Smooth muscle cell (in vitro differentiated cells): ENCODE results near the gene ACP6. TPM values are rescaled to one million over a fixed set of nuclear protein-coding genes. Genes with fewer than 3 reads are reported as not detected.

Experiments used
- DNase-seq: peaks from one replicate; lab custom pipeline; 2025; ENCODE audit not compliant: unreplicated experiment; lab: John Stamatoyannopoulos, UW
- H2AFZ ChIP-seq: fragments of 200-600 bp; sonication (generic); 2 replicates; pipeline ENCODE4 v1.6.0; 2016; ENCODE audit warnings: antibody characterized with exemption, low read depth, mild to moderate bottlenecking
- H3F3A ChIP-seq: fragments of 200-600 bp; sonication (generic); 2 replicates; pipeline ENCODE4 v1.6.0; 2017; ENCODE audit warnings: antibody characterized with exemption, low read depth
- H3K27ac ChIP-seq: fragments of 200-600 bp; sonication (generic); 2 replicates; pipeline ENCODE4 v1.5.1; 2016; ENCODE audit warnings: low read depth, mild to moderate bottlenecking
- H3K27me3 ChIP-seq: fragments of 200-600 bp; sonication (generic); 2 replicates; pipeline ENCODE4 v1.6.1; 2016; ENCODE audit warnings: low read depth, mild to moderate bottlenecking
- H3K36me3 ChIP-seq: fragments of 200-600 bp; sonication (generic); 2 replicates; pipeline ENCODE4 v1.5.1; 2016; ENCODE audit warnings: low read depth
- H3K4me1 ChIP-seq: fragments of 200-600 bp; sonication (generic); 2 replicates; pipeline ENCODE4 v1.5.1; 2016; ENCODE audit warnings: low read depth
- H3K4me2 ChIP-seq: fragments of 200-600 bp; sonication (generic); 2 replicates; pipeline ENCODE4 v1.6.0; 2016; ENCODE audit warnings: mild to moderate bottlenecking
- H3K4me3 ChIP-seq: fragments of 200-600 bp; sonication (generic); 2 replicates; pipeline ENCODE4 v1.5.1; 2016; ENCODE audit warnings: mild to moderate bottlenecking
- H3K79me2 ChIP-seq: fragments of 200-600 bp; sonication (generic); 2 replicates; pipeline ENCODE4 v1.6.0; 2016; ENCODE audit warnings: low read depth, mild to moderate bottlenecking
- H3K9ac ChIP-seq: fragments of 200-600 bp; sonication (generic); 2 replicates; pipeline ENCODE4 v1.6.0; 2016; ENCODE audit warnings: low read depth
- H3K9me3 ChIP-seq: fragments of 200-600 bp; sonication (generic); replicated peaks from 2 replicates; pipeline ENCODE4 v1.5.1; 2016; ENCODE audit warnings: low read depth
- H4K20me1 ChIP-seq: fragments of 200-600 bp; sonication (generic); 2 replicates; pipeline ENCODE4 v1.6.0; 2016; ENCODE audit warnings: low read depth
- CTCF ChIP-seq: fragments of 200-600 bp; sonication (generic); IDR thresholded peaks from 2 replicates; pipeline ENCODE4 v1.5.1; 2017; ENCODE audit warnings: borderline replicate concordance, mild to moderate bottlenecking, antibody characterized with exemption; ENCODE audit not compliant: insufficient read depth, poor library complexity, severe bottlenecking
- WGBS: methylation state at CpG from one replicate; pipeline ENCODE4 v1.1.7; 2016; ENCODE audit warnings: low lambda C conversion rate; 5-methylcytosine and 5-hydroxymethylcytosine counted together
- polyA plus RNA-seq: library from polyadenylated mRNA; unstranded; fragments of >200 nt; fragmentation: Nextera tagmentation; extraction: Ambion mirVana; gene quantifications from 2 replicates; pipeline ENCODE4 v1.2.1, GENCODE V29; 2016
- total RNA-seq: library from RNA; depleted of rRNA; stranded (reverse); fragments of >200 nt; gene quantifications from 2 replicates; pipeline ENCODE4 v1.2.3, GENCODE V29; 2014

ACP6 gene
- total and polyA plus RNA-seq, 2 experiments from 2014 or later: 6.4 to 11.8 TPM

GRCh38 chr1:147625362-147625995, 44.8 kb downstream of the ACP6 start:
- H4K20me1 ChIP-seq: no peaks in the 10 kb centered on the region
- H3K9ac ChIP-seq: no peak overlapping the region
- no peak overlapping the region for H3K4me2 ChIP-seq
- no peaks in the 10 kb centered on the region for H3K36me3 ChIP-seq
- H3K4me1 ChIP-seq: no peaks in the 10 kb centered on the region
- H3K27me3 ChIP-seq: no peaks in the 10 kb centered on the region
- H3F3A ChIP-seq: no peaks in the 10 kb centered on the region
- no peaks in the 10 kb centered on the region for H3K79me2 ChIP-seq
- no peak overlapping the region for H3K27ac ChIP-seq
- no peak overlapping the region for H3K4me3 ChIP-seq
- 89% methylated on average over 7 of the region's 7 CpGs for WGBS
- TF ChIP-seq CTCF: no peak
- no peak overlapping the region for H2AFZ ChIP-seq
- H3K9me3 ChIP-seq: no peaks in the 10 kb centered on the region
- no peak for DNase-seq

- no peak for DNase-seq
- no peak for TF ChIP-seq CTCF
- no peaks in the 10 kb centered on the region for H3K27me3 ChIP-seq
- H3K4me3 ChIP-seq: no peak overlapping the region
- 98% methylated on average over 8 of the region's 8 CpGs for WGBS
- no peaks in the 10 kb centered on the region for H3F3A ChIP-seq
- H4K20me1 ChIP-seq: no peaks in the 10 kb centered on the region
- no peak overlapping the region for H3K4me2 ChIP-seq
- no peaks in the 10 kb centered on the region for H3K9me3 ChIP-seq
- H3K9ac ChIP-seq: no peak overlapping the region
- no peak overlapping the region for H3K27ac ChIP-seq
- H3K36me3 ChIP-seq: no peaks in the 10 kb centered on the region
- H3K79me2 ChIP-seq: no peaks in the 10 kb centered on the region
- H3K4me1 ChIP-seq: no peaks in the 10 kb centered on the region
- no peak overlapping the region for H2AFZ ChIP-seq
Measured at GRCh38 chr1:147624529-147624928, 45.8 kb downstream of the ACP6 start.

GRCh38 chr1:147624011-147624410, 46.3 kb downstream of the ACP6 start:
- no peak for TF ChIP-seq CTCF
- H3K4me3 ChIP-seq: no peak overlapping the region
- no peak overlapping the region for H2AFZ ChIP-seq
- DNase-seq: no peak
- H3F3A ChIP-seq: no peaks in the 10 kb centered on the region
- no peak overlapping the region for H3K27ac ChIP-seq
- H3K9ac ChIP-seq: no peak overlapping the region
- H3K9me3 ChIP-seq: no peaks in the 10 kb centered on the region
- no peaks in the 10 kb centered on the region for H3K79me2 ChIP-seq
- 97% methylated on average over 8 of the region's 8 CpGs for WGBS
- H3K4me2 ChIP-seq: no peak overlapping the region
- H3K4me1 ChIP-seq: no peaks in the 10 kb centered on the region
- no peaks in the 10 kb centered on the region for H4K20me1 ChIP-seq
- no peaks in the 10 kb centered on the region for H3K27me3 ChIP-seq
- H3K36me3 ChIP-seq: peaks cover 3% of the 10 kb centered on the region

GRCh38 chr1:147622731-147623130, 47.6 kb downstream of the ACP6 start:
- H3K4me2 ChIP-seq: peak overlapping the region; percentile 9
- no peak for TF ChIP-seq CTCF
- H3K9me3 ChIP-seq: no peaks in the 10 kb centered on the region
- H4K20me1 ChIP-seq: no peaks in the 10 kb centered on the region
- WGBS: 57% methylated on average over 2 of the region's 2 CpGs
- no peaks in the 10 kb centered on the region for H3K27me3 ChIP-seq
- peak overlapping the region; percentile 73 for H3K27ac ChIP-seq
- H3K79me2 ChIP-seq: no peaks in the 10 kb centered on the region
- H3K36me3 ChIP-seq: peaks cover 12% of the 10 kb centered on the region
- no peaks in the 10 kb centered on the region for H3F3A ChIP-seq
- H2AFZ ChIP-seq: no peak overlapping the region
- peak overlapping the region; percentile 57 for H3K9ac ChIP-seq
- no peaks in the 10 kb centered on the region for H3K4me1 ChIP-seq
- no peak for DNase-seq
- H3K4me3 ChIP-seq: no peak overlapping the region
